SK-N-SH (cell line): Measurements from ENCODE around the gene C17orf114.

Experiments
- CTCF ChIA-PET: fragments of 300-600, 350-600 bp; formaldehyde crosslinking; extraction: SDS; loops from one replicate; lab custom pipeline; 2021; lab: Yijun Ruan, JAX
- POLR2A ChIA-PET: fragments of 350-600 bp; sonication (Branson Sonifier 250); formaldehyde crosslinking; extraction: SDS; loops from one replicate; lab custom pipeline; 2020; ENCODE audit warnings: antibody characterized with exemption, inconsistent platforms; lab: Yijun Ruan, JAX
- DNase-seq: peaks from one replicate; pipeline ENCODE4 v3.0.0; 2012
- H2AFZ ChIP-seq: fragments of 200-600 bp; sonication (generic); 2 replicates; pipeline ENCODE4 v1.8.1; 2016; ENCODE audit warnings: antibody characterized with exemption, mild to moderate bottlenecking, low read depth
- H3F3A ChIP-seq: fragments of 200-600 bp; sonication (generic); replicated peaks from 2 replicates; pipeline ENCODE3; 2016; ENCODE audit warnings: antibody characterized with exemption, mild to moderate bottlenecking; ENCODE audit not compliant: insufficient read depth
- H3K27ac ChIP-seq, 2 experiments: fragments of 200-500 bp in 1 of 2; fragments of 200-600 bp in 1 of 2; sonication (Bioruptor generic) in 1 of 2; sonication (generic), shearing (Covaris generic) in 1 of 2; 2 replicates each; pipeline versions ENCODE4 v1.5.1 to v1.6.1; 2014 to 2016; ENCODE audit warnings: low read depth in 2 of 2, inconsistent platforms in 1 of 2, low read length in 1 of 2, mild to moderate bottlenecking in 1 of 2, mixed read lengths in 1 of 2
- H3K27me3 ChIP-seq: fragments of 200-600 bp; sonication (generic), shearing (Covaris generic); 2 replicates; pipeline ENCODE4 v1.6.1; 2016; ENCODE audit warnings: mixed run types; ENCODE audit not compliant: insufficient read depth
- H3K36me3 ChIP-seq, 2 experiments: fragments of 200-500 bp in 1 of 2; fragments of 200-600 bp in 1 of 2; sonication (Bioruptor generic) in 1 of 2; sonication (generic) in 1 of 2; replicated peaks in 1 of 2; 2 replicates each; pipeline versions ENCODE3 to v1.5.1; 2014 to 2016; ENCODE audit warnings: low read length in 1 of 2, mild to moderate bottlenecking in 1 of 2; ENCODE audit not compliant: insufficient read depth in 2 of 2, control insufficient read depth in 1 of 2
- H3K4me1 ChIP-seq, 2 experiments: fragments of 200-500 bp in 1 of 2; fragments of 200-600 bp in 1 of 2; sonication (Bioruptor generic) in 1 of 2; sonication (generic), shearing (Covaris generic) in 1 of 2; 2 replicates each; pipeline versions ENCODE4 v1.5.1 to v1.6.1; 2014 to 2016; ENCODE audit warnings: low read depth in 1 of 2, low read length in 1 of 2, mixed run types in 1 of 2; ENCODE audit not compliant: insufficient read depth in 2 of 2, control insufficient read depth in 1 of 2
- H3K4me2 ChIP-seq: fragments of 200-600 bp; sonication (generic), shearing (Covaris generic); 2 replicates; pipeline ENCODE4 v1.6.1; 2017; ENCODE audit warnings: mixed run types
- H3K4me3 ChIP-seq, 2 experiments: fragments of 200-500 bp in 1 of 2; fragments of 200-600 bp in 1 of 2; sonication (Bioruptor generic) in 1 of 2; sonication (generic), shearing (Covaris generic) in 1 of 2; 2 replicates each; pipeline versions ENCODE4 v1.5.1 to v1.8.1; 2014 to 2016; ENCODE audit warnings: low read depth in 2 of 2, inconsistent platforms in 1 of 2, low read length in 1 of 2, mild to moderate bottlenecking in 1 of 2, mixed read lengths in 1 of 2, moderate library complexity in 1 of 2
- H3K79me2 ChIP-seq: fragments of 200-600 bp; sonication (generic); 2 replicates; pipeline ENCODE4 v1.8.1; 2017; ENCODE audit warnings: mild to moderate bottlenecking; ENCODE audit not compliant: insufficient read depth
- H3K9ac ChIP-seq: fragments of 200-600 bp; sonication (generic); 2 replicates; pipeline ENCODE4 v1.6.1; 2017; ENCODE audit warnings: mixed run types
- H3K9me2 ChIP-seq: fragments of 200-600 bp; sonication (generic); 2 replicates; pipeline ENCODE4 v1.6.1; 2017; ENCODE audit warnings: mixed run types
- H3K9me3 ChIP-seq: fragments of 200-600 bp; sonication (generic); 2 replicates; pipeline ENCODE4 v1.6.1; 2017; ENCODE audit warnings: mixed run types, mild to moderate bottlenecking, moderate library complexity
- H4K20me1 ChIP-seq: fragments of 200-600 bp; sonication (generic); 2 replicates; pipeline ENCODE4 v1.6.1; 2017; ENCODE audit warnings: mild to moderate bottlenecking, mixed run types; ENCODE audit not compliant: insufficient read depth
- CHD2 ChIP-seq: fragments of 150-350 bp; IDR thresholded peaks from 2 replicates; pipeline ENCODE4 v1.6.1; 2018; ENCODE audit warnings: low read length; ENCODE audit not compliant: partially characterized antibody
- CTCF ChIP-seq: fragments of 200-600 bp; sonication (generic); IDR thresholded peaks from 2 replicates; pipeline ENCODE4 v1.6.1; 2017; ENCODE audit warnings: antibody characterized with exemption, mild to moderate bottlenecking, moderate library complexity
- ELF1 ChIP-seq: IDR thresholded peaks from 2 replicates; pipeline ENCODE4 v1.4.0; 2012
- FOSL2 ChIP-seq: IDR thresholded peaks from 2 replicates; pipeline ENCODE4 v1.4.0; 2012; ENCODE audit warnings: low read depth, mild to moderate bottlenecking, moderate library complexity, borderline replicate concordance
- FOXJ3 ChIP-seq: sonication (generic); formaldehyde crosslinking; IDR thresholded peaks from 2 replicates; pipeline ENCODE4 v1.5.1; 2020; ENCODE audit warnings: mild to moderate bottlenecking, missing genetic modification reagents
- FOXM1 ChIP-seq: IDR thresholded peaks from 2 replicates; pipeline ENCODE4 v1.4.0; 2012; ENCODE audit warnings: low read depth, mild to moderate bottlenecking
- GABPA ChIP-seq: IDR thresholded peaks from 2 replicates; pipeline ENCODE4 v1.4.0; 2012; ENCODE audit warnings: low read depth, mild to moderate bottlenecking
- GATA2 ChIP-seq: sonication (generic); formaldehyde crosslinking; IDR thresholded peaks from 2 replicates; pipeline ENCODE4 v1.5.0; 2020; ENCODE audit warnings: mild to moderate bottlenecking, missing genetic modification reagents
- MEF2A ChIP-seq: IDR thresholded peaks from 2 replicates; pipeline ENCODE4 v1.4.0; 2012; ENCODE audit warnings: low read depth, borderline replicate concordance
- MXI1 ChIP-seq: IDR thresholded peaks from 2 replicates; pipeline ENCODE4 v1.6.1; 2012; ENCODE audit warnings: mild to moderate bottlenecking, low read depth, low read length, improper control_type of control experiment
- RAD21 ChIP-seq: IDR thresholded peaks from 2 replicates; pipeline ENCODE4 v1.6.1; 2012; ENCODE audit warnings: mild to moderate bottlenecking, low read length
- REST ChIP-seq: IDR thresholded peaks from 2 replicates; pipeline ENCODE4 v1.6.1; 2012; ENCODE audit warnings: mild to moderate bottlenecking, low read depth, low read length, moderate library complexity
- RFX5 ChIP-seq: IDR thresholded peaks from 2 replicates; pipeline ENCODE4 v1.6.1; 2012; ENCODE audit warnings: mild to moderate bottlenecking, improper control_type of control experiment, low read length
- TAF1 ChIP-seq: IDR thresholded peaks from 2 replicates; pipeline ENCODE4 v1.6.1; 2012; ENCODE audit warnings: low read depth, mild to moderate bottlenecking, low read length, moderate library complexity, borderline replicate concordance
- TCF12 ChIP-seq: IDR thresholded peaks from 2 replicates; pipeline ENCODE4 v1.4.0; 2012
- YY1 ChIP-seq: IDR thresholded peaks from 2 replicates; pipeline ENCODE4 v1.4.0; 2012; ENCODE audit warnings: low read depth, mild to moderate bottlenecking
- ZBTB33 ChIP-seq: IDR thresholded peaks from 2 replicates; pipeline ENCODE4 v1.4.0; 2012; ENCODE audit warnings: low read depth, borderline replicate concordance
- WGBS: methylation state at CpG from one replicate; pipeline ENCODE4 v1.1.6; 2017; ENCODE audit warnings: low lambda C conversion rate; 5-methylcytosine and 5-hydroxymethylcytosine counted together
- TF ChIP-seq, protein P1 (sequence below): fragments of 150-350 bp; IDR thresholded peaks from 2 replicates; pipeline ENCODE4 v1.6.1; 2016; ENCODE audit warnings: mild to moderate bottlenecking, low read depth, low read length
- TF ChIP-seq, protein P2 (sequence below): IDR thresholded peaks from 2 replicates; pipeline ENCODE4 v1.4.0; 2012; ENCODE audit warnings: low read depth
- TF ChIP-seq, protein P3 (sequence below): fragments of 150-350 bp; IDR thresholded peaks from 2 replicates; pipeline ENCODE4 v1.6.1; 2017; ENCODE audit warnings: antibody characterized with exemption, low read length, low read depth, borderline replicate concordance

Gene C17orf114

DNA sequence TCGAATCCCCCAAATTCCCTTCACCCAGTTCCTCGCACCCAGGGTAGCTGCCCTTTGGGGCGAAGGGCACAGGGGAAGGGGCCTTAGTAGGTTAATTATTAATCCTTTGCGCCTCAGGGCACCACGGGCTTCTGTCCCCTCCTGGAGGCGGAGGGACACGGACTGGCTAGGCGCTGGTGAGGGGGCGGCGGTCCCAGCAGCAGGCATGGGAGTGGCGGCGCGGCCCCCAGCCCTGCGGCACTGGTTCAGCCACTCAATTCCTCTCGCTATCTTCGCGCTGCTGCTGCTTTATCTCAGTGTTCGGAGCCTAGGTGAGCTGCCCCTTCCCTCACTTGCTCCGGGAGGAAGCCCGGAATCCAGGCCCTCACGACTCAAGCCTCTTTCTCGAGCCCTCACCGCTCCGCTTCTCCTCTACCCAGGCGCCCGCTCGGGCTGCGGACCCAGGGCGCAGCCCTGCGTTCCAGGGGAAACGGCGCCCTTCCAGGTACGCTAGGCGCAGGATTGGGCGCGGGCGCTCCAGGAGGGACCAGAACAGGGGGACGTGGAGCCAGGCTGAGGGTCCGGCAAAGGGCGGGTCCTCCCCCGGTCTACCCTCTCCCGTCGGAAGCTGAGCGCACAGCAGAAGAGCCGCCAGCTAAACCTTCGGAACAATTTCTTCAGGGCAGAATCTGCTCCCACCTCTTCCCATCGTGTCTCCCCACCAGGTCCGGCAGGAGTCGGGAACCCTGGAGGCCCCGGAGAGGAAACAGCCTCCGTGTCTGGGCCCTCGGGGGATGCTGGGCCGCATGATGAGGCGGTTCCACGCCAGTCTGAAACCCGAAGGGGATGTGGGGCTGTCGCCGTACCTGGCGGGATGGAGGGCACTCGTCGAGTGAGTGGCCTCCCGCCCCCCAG lies 13.1 kb downstream of the C17orf114 start, which contains the start of gene GLTPD2:
Gene GLTPD2 (plus strand): TSS at position 158 of the 894 bp plus-strand sequence. CDS start 48 bp downstream, at position 206.
- 40% methylated on average over 37 of the region's 62 CpGs for WGBS
- Histone ChIP-seq H3K4me3 (peak within 1 kb of the TSS; percentile 59 to 79), H3K27ac (peak within 1 kb of the TSS; percentile 70 to 82), H3K4me1 (peaks cover 8 to 19% of the 10 kb centered on the region in 2 experiments; a peak in 2 of 4 replicates), H2AFZ (peak within 1 kb of the TSS; percentile 85), H3K9me3 (no peaks in the 10 kb centered on the region), H3K79me2 (no peaks in the 10 kb centered on the region), H3K9ac (peak within 1 kb of the TSS; percentile 75; the same call in 1 of the 2 replicates), H3K27me3 (peaks cover 4% of the 10 kb centered on the region; the same call in 1 of the 2 replicates), H4K20me1 (no peaks in the 10 kb centered on the region), H3K36me3 (no peaks in the 10 kb centered on the region), H3F3A (peaks cover 5% of the 10 kb centered on the region), H3K9me2 (no peaks in the 10 kb centered on the region), H3K4me2 (peak within 1 kb of the TSS; percentile 99)
- POLR2A ChIA-PET, result interaction anchor here (1.0 to 1.8 kb wide), 8 partner anchors 17 to 178 kb away, joined by 3 to 10 read pairs (median 4); partner anchors contain the start of genes MINK1, PLD2, SPAG7 and TM4SF5
- TF ChIP-seq TAF1 (no peak), FOXJ3 (CRISPR knock-in tag) (no peak), RFX5 (no peak), CHD2 (no peak), ELF1 (no peak), MEF2A (no peak), GATA2 (no peak), ZBTB33 (no peak), TCF12 (no peak), MXI1 (no peak), REST (no peak), GABPA (no peak), FOXM1 (no peak), YY1 (no peak), FOSL2 (no peak), CTCF (no peak), RAD21 (no peak)
- TF ChIP-seq, protein P1, sequence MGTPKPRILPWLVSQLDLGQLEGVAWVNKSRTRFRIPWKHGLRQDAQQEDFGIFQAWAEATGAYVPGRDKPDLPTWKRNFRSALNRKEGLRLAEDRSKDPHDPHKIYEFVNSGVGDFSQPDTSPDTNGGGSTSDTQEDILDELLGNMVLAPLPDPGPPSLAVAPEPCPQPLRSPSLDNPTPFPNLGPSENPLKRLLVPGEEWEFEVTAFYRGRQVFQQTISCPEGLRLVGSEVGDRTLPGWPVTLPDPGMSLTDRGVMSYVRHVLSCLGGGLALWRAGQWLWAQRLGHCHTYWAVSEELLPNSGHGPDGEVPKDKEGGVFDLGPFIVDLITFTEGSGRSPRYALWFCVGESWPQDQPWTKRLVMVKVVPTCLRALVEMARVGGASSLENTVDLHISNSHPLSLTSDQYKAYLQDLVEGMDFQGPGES, result no peak
- TF ChIP-seq, protein P2, sequence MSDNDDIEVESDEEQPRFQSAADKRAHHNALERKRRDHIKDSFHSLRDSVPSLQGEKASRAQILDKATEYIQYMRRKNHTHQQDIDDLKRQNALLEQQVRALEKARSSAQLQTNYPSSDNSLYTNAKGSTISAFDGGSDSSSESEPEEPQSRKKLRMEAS, result no peak
- TF ChIP-seq, protein P3, sequence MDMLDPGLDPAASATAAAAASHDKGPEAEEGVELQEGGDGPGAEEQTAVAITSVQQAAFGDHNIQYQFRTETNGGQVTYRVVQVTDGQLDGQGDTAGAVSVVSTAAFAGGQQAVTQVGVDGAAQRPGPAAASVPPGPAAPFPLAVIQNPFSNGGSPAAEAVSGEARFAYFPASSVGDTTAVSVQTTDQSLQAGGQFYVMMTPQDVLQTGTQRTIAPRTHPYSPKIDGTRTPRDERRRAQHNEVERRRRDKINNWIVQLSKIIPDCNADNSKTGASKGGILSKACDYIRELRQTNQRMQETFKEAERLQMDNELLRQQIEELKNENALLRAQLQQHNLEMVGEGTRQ, result no peak
- CTCF ChIA-PET, result interaction anchor here (0.6 to 10.5 kb wide), 42 partner anchors 8 to 223 kb away, joined by 3 to 235 read pairs (median 5); partner anchors contain the start of genes ARRB2, C17orf107, CAMTA2 and CHRNE
- DNase-seq, result peak; percentile 48
